ENCODE measurements around the gene KRT71.

DNA sequence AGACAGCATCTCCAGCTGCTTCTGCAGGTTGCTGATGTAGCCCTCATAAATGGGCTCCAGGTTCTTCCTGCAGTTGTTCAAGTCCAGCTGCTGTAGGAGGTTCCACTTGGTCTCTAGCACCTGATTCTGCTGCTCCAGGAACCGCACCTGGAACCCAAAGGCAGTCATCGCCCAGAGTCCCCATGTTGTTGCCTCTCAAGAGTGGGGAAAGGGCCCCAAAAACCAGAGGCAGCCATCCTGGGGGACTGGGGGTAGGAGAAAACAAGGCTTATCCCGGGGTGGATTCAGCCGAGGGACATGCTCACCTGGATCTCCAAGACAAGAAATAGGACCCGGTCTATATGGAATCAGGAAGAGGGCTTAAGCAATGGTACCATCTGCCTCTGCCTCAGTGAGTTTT, 46.0 kb upstream of the KRT71 start:
- TF ChIP-seq, protein P1, sequence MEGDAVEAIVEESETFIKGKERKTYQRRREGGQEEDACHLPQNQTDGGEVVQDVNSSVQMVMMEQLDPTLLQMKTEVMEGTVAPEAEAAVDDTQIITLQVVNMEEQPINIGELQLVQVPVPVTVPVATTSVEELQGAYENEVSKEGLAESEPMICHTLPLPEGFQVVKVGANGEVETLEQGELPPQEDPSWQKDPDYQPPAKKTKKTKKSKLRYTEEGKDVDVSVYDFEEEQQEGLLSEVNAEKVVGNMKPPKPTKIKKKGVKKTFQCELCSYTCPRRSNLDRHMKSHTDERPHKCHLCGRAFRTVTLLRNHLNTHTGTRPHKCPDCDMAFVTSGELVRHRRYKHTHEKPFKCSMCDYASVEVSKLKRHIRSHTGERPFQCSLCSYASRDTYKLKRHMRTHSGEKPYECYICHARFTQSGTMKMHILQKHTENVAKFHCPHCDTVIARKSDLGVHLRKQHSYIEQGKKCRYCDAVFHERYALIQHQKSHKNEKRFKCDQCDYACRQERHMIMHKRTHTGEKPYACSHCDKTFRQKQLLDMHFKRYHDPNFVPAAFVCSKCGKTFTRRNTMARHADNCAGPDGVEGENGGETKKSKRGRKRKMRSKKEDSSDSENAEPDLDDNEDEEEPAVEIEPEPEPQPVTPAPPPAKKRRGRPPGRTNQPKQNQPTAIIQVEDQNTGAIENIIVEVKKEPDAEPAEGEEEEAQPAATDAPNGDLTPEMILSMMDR (IDR thresholded peaks at IDR 0.05), result no peak
- TF ChIP-seq POLR2A (IDR thresholded peaks at IDR 0.05), result no peak
